Esophagus muscularis mucosa (tissue), 4 donors: Measurements from ENCODE around the gene KDM6B.

Experiments
- CTCF ChIP-seq, 3 experiments: fragments of 200-600 bp in 2 of 3; fragments of 450-650 bp in 1 of 3; sonication (generic) in 2 of 3; IDR thresholded peaks; one replicate each; pipeline ENCODE4 v1.5.1; 2017 to 2019; ENCODE audit warnings: antibody characterized with exemption in 3 of 3, mild to moderate bottlenecking in 2 of 3, moderate library complexity in 1 of 3
- EP300 ChIP-seq: sonication (generic); formaldehyde crosslinking; IDR thresholded peaks from one replicate; pipeline ENCODE4 v1.6.1; 2017; ENCODE audit warnings: antibody characterized with exemption
- POLR2A ChIP-seq: fragments of 450-650 bp; IDR thresholded peaks from one replicate; pipeline ENCODE4 v1.6.1; 2017; ENCODE audit warnings: antibody characterized with exemption, moderate library complexity, mild to moderate bottlenecking, low read depth
- POLR2AphosphoS5 ChIP-seq, 2 donors: sonication (generic); formaldehyde crosslinking; IDR thresholded peaks; one replicate each; pipeline ENCODE4 v1.6.1; 2017; ENCODE audit warnings: antibody characterized with exemption in 2 of 2

- TF ChIP-seq CTCF (IDR thresholded peaks at IDR 0.05) (no peak), POLR2A (no peak), POLR2AphosphoS5 (IDR thresholded peaks at IDR 0.05) (no peak), EP300 (no peak)
Observed at GRCh38 chr17:7837408-7838088, 3.5 kb downstream of the KDM6B start.
